AG04450 (cell line): ENCODE results near the gene VARS1. TPM values are rescaled to one million over a fixed set of nuclear protein-coding genes. Genes with fewer than 3 reads are reported as not detected.

Experiments
- CTCF ChIA-PET: fragments of 300-600, 350-600 bp; formaldehyde crosslinking; extraction: SDS; loops from one replicate; lab custom pipeline; 2022; ENCODE audit warnings: antibody characterized with exemption, inconsistent platforms; lab: Charles Lee
- POLR2A ChIA-PET: fragments of 350-600 bp; formaldehyde crosslinking; extraction: SDS; loops from one replicate; lab custom pipeline; 2021; ENCODE audit warnings: antibody characterized with exemption, inconsistent platforms; lab: Yijun Ruan, JAX
- DNase-seq: peaks from one replicate; pipeline ENCODE4 v3.0.0-alpha.2; 2011; ENCODE audit warnings: low read depth, low spot score
- H3K27ac ChIP-seq: one replicate; pipeline ENCODE4 v1.5.1; 2012; ENCODE audit warnings: low read depth, low read length, control low read depth
- H3K27me3 ChIP-seq: one replicate; pipeline ENCODE4 v1.6.0; 2012; ENCODE audit warnings: low read length; ENCODE audit not compliant: control insufficient read depth, insufficient read depth
- H3K4me3 ChIP-seq: 2 replicates; pipeline ENCODE4 v1.5.1; 2011; ENCODE audit warnings: mild to moderate bottlenecking, low read depth, low read length, control low read depth
- H3K9me3 ChIP-seq: 2 replicates; pipeline ENCODE4 v1.5.1; 2012; ENCODE audit warnings: low read length; ENCODE audit not compliant: control insufficient read depth, insufficient read depth
- CTCF ChIP-seq: IDR thresholded peaks from 2 replicates; pipeline ENCODE4 v1.5.1; 2011; ENCODE audit warnings: low read depth, low read length, control low read depth, inconsistent platforms
- polyA plus RNA-seq: library from polyadenylated mRNA; depleted of rRNA; stranded (reverse); fragments of >200 nt; gene quantifications from 2 replicates; pipeline ENCODE4 v1.2.3, GENCODE V29; 2011

VARS1 gene
- polyA plus RNA-seq, 1 experiment = 16.0 TPM

GRCh38 chr6:31768363-31769257 is 26.9 kb downstream of the VARS1 start:
- POLR2A ChIA-PET = interaction anchor here (0.5 to 1.4 kb wide), 2 partner anchors 59 to 94 kb away, joined by 3 read pairs; partner anchors contain the start of gene HSPA1B
- no peak for DNase-seq
- CTCF ChIA-PET = interaction anchor here (0.9 to 2.3 kb wide), 7 partner anchors 10 to 87 kb away, joined by 4 to 20 read pairs (median 7); partner anchors contain the start of genes LY6G5C and MSH5
- Histone ChIP-seq H3K27ac (no peak overlapping the region), H3K27me3 (no peaks in the 10 kb centered on the region), H3K9me3 (no peaks in the 10 kb centered on the region; the same call in 1 of the 2 replicates), H3K4me3 (no peak overlapping the region)
- TF ChIP-seq CTCF = no peak

DNA sequence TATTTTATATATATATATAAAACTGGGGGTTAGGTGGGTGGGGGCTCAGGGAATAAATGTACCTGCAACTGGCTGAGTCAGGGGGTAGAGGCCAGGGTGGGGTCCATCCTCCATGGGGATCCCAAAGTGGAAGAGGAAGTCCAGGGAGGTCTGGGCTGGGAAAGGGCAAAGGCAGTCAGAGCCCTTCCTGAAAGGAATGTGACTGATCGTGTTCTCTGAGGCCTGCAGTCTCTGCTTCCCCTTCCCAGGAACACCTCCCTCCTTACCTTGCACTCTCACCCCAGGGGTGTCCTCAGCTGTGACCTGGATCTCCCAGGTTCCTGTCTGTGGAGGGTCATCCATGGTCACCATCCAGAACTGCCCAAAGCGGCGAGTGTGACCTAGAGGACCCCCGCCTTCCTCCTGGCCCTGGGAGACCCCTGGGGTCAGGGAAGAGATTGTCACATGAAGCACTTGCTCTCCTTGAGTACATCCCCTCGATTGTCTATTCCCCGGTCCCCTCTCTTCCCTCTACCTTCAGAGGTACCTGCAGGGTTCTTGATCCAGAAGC is 28.4 kb downstream of the VARS1 start:
- POLR2A ChIA-PET = interaction anchor here (1.0 kb wide), 1 partner anchor 55 kb away, joined by 3 read pairs; no protein-coding TSS in a partner anchor
- H3K4me3 ChIP-seq = no peak overlapping the region
- H3K9me3 ChIP-seq = no peaks in the 10 kb centered on the region; the same call in 1 of the 2 replicates
- CTCF ChIA-PET = no interaction called here
- no peaks in the 10 kb centered on the region for H3K27me3 ChIP-seq
- TF ChIP-seq CTCF = no peak
- no peak overlapping the region for H3K27ac ChIP-seq
- no peak for DNase-seq

- POLR2A ChIA-PET = interaction anchor here (0.6 to 1.0 kb wide), 2 partner anchors 56 to 61 kb away, joined by 3 to 4 read pairs; partner anchors contain the start of gene HSPA1B
- no peak for TF ChIP-seq CTCF
- no peak overlapping the region for H3K27ac ChIP-seq
- H3K4me3 ChIP-seq = peak overlapping the region; percentile 50
- H3K27me3 ChIP-seq = no peaks in the 10 kb centered on the region
- CTCF ChIA-PET = interaction anchor here (0.9 to 1.1 kb wide), 2 partner anchors 25 to 30 kb away, joined by 3 read pairs; no protein-coding TSS in a partner anchor
- DNase-seq = no peak
- H3K9me3 ChIP-seq = no peaks in the 10 kb centered on the region; the same call in 1 of the 2 replicates
These were observed 29.4 kb downstream of the VARS1 start for GRCh38 chr6:31765910-31766794.

- no peak for DNase-seq
- ChIA-PET POLR2A (no interaction called here), CTCF (interaction anchor here (1.1 kb wide), 1 partner anchor 26 kb away, joined by 3 read pairs; no protein-coding TSS in a partner anchor)
- Histone ChIP-seq H3K4me3 (no peak overlapping the region), H3K9me3 (no peaks in the 10 kb centered on the region; the same call in 1 of the 2 replicates), H3K27ac (no peak overlapping the region), H3K27me3 (no peaks in the 10 kb centered on the region)
- TF ChIP-seq CTCF = no peak
These were observed 30.0 kb downstream of the VARS1 start for GRCh38 chr6:31765559-31765909.
